Thyroid gland (tissue), 4 donors: ENCODE data around the gene TMEM45A.

Experiments used
- POLR2A ChIP-seq, 2 donors: fragments of 450-650 bp; IDR thresholded peaks; one replicate each; pipeline ENCODE4 v1.6.1; 2017; ENCODE audit warnings: antibody characterized with exemption in 2 of 2, mild to moderate bottlenecking in 2 of 2, moderate library complexity in 1 of 2
- TF ChIP-seq, protein P1 (sequence below), 6 experiments: fragments of 200-600 bp in 3 of 6; fragments of 450-650 bp in 3 of 6; sonication (generic) in 3 of 6; IDR thresholded peaks; one replicate each; pipeline ENCODE4 v1.5.1; 2016 to 2019; ENCODE audit warnings: antibody characterized with exemption in 6 of 6, mild to moderate bottlenecking in 2 of 6, inconsistent platforms in 1 of 6, moderate library complexity in 1 of 6

DNA sequence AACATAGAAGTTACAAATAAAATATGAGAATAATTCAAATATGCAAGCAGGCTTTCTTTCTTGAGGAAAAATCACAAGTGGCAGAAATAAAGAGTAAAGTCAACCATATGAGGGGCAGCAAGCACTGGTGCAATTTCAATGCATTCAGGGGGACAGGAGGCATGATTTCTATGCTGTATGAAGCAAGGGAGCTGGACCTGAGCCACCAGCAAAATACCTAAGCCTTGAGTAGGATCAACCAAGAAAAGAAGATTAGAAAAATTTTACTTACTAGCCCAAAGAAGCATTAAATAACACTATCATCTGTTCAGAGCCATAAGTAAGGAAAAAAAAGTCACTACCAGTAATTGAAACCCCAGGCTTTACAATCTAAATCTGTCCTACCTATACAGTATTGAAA lies 123.3 kb downstream of the TMEM45A start:
- TF ChIP-seq, protein P1, sequence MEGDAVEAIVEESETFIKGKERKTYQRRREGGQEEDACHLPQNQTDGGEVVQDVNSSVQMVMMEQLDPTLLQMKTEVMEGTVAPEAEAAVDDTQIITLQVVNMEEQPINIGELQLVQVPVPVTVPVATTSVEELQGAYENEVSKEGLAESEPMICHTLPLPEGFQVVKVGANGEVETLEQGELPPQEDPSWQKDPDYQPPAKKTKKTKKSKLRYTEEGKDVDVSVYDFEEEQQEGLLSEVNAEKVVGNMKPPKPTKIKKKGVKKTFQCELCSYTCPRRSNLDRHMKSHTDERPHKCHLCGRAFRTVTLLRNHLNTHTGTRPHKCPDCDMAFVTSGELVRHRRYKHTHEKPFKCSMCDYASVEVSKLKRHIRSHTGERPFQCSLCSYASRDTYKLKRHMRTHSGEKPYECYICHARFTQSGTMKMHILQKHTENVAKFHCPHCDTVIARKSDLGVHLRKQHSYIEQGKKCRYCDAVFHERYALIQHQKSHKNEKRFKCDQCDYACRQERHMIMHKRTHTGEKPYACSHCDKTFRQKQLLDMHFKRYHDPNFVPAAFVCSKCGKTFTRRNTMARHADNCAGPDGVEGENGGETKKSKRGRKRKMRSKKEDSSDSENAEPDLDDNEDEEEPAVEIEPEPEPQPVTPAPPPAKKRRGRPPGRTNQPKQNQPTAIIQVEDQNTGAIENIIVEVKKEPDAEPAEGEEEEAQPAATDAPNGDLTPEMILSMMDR (IDR thresholded peaks at IDR 0.05), result no peak
- no peak for TF ChIP-seq POLR2A (IDR thresholded peaks at IDR 0.05)
